Activated CD4-positive, alpha-beta T cell treated with anti-CD3 and anti-CD28 coated beads, Interleukin-2, amount 50 U/mL, for 1 hour (primary cell): Measurements from ENCODE around the gene SLX9.
"Not testable (repeated sequence)": the region's sequence is repeated elsewhere in the genome, so short reads cannot be mapped to it uniquely, and the experiment has no call there.

Source experiments
- DNase-seq: peaks from one replicate; pipeline ENCODE4 v3.0.0-alpha.2; 2020

SLX9 gene

GRCh38 chr21:44902268-44903049 lies 37.4 kb upstream of the SLX9 start:
- no peak for DNase-seq

DNA sequence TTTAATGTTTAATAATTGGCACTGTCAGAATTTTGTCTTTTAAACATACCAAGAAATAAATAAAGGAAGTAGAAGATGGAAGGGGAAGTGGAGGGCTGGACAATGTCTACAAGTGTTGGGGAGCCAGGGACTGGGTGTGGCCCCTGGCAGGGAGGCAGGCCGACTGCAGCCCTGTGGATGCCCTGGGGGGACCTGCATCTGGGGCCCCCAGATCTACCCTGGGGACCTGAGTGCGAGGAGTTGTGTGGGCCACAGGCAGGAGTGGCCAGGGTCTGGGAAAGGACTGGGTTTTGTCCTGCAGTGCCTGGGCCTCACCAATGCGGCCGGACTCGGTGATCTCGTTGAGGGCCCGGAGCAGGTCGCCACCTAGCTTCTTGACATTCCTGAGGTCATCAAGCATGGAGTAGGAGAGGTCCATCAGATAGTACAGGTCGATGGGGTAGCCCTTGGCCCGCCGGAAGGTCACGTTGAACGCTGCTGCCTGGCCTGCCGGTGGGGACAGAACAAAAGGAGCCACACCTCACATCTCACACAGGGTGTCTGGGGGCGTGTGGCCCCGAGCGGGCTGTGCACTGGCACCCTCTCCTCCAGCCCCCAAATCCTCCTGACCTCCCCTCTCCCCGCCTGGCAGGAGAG lies 36.7 kb upstream of the SLX9 start:
- DNase-seq = no peak

DNA sequence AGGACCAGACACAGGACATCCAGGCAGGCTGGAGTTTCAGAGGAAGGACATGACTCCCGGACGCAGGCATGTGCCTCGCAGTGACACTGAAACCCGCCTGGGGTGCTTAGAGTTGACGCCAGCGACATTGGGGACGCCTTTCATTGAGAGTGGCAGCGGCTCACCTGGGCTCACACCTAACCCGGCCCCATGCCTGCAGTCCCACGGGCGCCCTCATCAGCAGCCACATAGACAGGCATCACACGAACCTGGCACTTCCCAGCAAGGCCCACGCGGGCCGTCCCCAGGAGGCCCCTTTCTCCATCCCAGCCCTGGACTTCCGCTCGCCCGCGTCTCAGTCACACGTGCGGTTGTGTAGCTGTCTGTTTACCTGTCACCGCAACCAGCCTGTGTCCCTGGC lies 36.1 kb upstream of the SLX9 start:
- no peak for DNase-seq

- no peak for DNase-seq
Measured at GRCh38 chr21:44904141-44904923, 35.5 kb upstream of the SLX9 start.

DNA sequence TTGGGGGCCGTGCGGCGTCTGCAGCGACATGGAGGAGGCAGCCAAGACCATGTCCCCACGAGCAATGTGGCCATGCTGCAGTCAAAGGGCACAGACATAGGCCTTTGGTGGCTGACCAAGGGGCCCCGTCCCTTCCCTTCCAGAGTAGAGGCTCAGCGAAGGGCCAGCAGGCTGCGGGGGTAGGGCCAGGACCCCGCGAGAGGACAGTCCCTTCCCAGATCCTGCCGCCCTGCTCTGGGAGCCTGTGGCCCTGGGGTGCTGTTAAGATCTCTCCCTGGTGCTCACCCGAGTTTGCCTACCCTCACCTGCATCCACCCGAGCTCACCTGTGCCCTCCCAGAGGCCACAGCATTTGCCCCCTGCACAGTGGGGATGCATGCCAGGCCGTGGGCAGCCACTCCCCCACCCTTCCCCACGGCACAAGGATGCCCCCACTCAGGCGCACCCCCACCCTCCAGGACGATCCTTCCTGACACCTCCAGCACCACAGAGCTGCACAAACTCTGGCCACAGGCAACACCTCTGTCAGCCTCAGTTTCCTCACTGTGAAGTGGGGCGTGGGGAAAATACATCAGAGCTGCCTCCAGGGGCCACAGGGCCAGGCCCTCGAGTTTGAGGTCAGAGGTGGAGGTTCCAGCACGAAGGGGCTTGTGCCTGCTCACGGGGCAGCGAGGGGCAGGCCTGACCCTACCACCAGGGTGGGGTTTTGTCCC lies 34.7 kb upstream of the SLX9 start:
- DNase-seq = no peak

DNA sequence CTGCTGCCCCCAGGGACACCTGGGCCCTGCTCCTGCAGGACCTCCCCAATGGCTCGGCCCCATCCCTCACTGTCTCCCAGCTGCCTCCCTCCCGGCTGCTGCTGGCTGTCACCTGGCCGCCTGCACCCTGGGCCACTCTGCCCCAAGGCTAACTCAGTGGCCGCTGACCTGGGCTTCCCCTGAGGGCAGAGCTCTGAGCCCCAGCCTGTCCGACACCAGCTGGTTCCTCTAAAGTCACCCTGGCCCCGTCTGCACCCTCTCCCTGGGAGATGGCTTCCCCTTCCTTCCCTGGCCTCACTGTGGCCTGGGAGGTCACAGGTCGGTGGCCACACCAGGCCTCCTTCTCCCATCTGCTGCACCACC lies 34.1 kb upstream of the SLX9 start:
- DNase-seq = no peak

DNA sequence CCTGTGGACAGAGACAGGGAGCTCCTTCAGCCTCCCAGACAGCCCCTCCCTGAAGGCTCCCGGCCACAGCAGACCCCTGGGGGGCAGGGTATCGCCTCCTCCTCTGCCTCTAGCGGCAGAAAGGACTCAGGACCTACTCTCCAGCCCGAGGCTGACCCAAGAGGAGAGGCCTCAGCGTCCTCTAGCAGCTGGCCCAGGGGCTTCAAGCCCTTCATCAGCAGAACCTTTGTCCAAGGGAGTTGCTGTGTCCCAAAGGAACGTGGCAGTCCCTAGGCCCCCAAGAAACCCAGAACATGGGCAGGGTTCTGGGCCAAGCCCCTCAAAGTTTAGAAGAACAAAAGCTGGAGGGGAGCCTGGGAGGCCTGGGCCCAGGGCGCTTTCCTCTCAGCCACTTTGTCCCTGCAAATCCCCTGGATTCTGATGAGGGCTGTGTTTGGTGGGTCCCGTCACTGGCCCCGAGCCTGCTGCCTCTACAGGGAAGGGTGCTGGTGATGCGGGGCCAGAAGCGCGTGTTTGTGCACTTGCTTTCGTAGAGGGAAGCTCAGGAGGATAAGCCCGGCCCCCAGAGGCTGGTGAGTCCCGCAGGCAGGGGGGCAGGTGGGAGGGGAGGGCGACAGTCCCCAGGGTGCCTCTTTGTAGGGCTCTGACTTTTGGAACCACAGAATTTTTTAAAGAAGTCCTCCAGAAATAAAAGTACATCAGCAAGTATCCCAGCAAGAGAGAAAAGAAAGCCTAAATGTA lies 32.4 kb upstream of the SLX9 start:
- no peak for DNase-seq

DNA sequence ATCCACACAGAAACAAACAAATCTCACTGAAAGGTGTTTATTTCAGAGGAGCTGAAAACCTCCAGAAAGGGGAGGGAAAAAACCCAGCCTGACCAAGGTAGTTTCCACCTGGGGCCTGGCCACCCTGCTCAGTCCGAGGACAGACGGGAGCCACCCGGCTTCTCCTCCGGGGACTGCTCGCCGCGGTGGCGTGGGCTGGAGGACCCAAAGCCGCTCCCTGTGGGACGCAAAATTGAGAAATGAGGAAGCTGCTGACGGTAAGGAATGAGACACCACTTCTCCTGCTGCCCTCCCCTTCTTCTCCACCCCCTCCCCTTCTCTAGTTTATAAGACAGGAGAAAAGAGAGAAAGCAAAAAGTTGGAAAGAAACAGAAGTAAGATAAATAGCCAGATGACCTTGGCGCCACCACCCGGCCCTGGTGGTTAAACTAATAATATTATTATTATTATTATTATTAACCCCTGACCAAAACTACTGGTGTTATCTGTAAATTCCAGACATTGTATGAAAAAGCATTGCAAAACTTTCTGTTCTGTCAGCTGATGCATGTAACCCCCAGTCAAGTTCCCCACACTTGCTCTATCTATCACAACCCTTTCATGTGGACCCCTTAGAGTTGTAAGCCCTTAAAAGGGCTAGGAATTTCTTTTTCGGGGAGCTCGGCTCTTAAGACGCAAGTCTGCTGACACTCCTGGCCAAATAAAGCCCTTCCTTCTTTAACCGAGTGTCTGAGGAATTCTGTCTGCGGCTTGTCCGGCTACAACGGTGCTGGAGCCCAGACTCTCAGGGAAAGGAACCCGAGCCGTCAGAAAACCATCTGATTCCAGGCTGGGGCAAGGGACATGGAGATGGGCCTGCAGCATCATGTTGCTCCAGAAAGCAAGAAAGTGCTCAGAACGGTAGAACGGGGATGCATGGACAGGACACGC lies 31.6 kb upstream of the SLX9 start:
- DNase-seq = no peak

GRCh38 chr21:44908908-44909307 lies 30.9 kb upstream of the SLX9 start:
- DNase-seq = no peak

GRCh38 chr21:44909719-44910118 lies 30.1 kb upstream of the SLX9 start:
- no peak for DNase-seq

- DNase-seq = no peak
Measured at GRCh38 chr21:44910229-44911067, 29.4 kb upstream of the SLX9 start.

- no peak for DNase-seq
Measured at GRCh38 chr21:44911068-44911383, 28.8 kb upstream of the SLX9 start.

GRCh38 chr21:44911384-44912157 lies 28.3 kb upstream of the SLX9 start:
- DNase-seq = peak; percentile 57

DNA sequence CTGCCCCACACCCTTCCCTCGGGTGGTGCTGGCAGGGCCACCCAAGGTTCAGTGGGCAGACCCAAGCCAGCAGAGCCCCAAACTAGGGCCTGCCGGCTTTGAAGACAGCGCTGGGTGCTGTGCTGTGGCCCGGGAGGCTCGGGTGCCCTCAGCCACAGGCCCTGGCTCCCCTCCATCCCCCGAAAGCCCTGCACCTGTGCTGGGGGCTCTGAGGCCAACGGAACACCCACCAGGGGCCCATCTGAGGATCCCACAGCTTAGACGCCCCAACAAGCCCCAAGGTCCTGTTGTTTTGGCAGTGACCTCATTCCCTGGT lies 27.7 kb upstream of the SLX9 start:
- DNase-seq = no peak

DNA sequence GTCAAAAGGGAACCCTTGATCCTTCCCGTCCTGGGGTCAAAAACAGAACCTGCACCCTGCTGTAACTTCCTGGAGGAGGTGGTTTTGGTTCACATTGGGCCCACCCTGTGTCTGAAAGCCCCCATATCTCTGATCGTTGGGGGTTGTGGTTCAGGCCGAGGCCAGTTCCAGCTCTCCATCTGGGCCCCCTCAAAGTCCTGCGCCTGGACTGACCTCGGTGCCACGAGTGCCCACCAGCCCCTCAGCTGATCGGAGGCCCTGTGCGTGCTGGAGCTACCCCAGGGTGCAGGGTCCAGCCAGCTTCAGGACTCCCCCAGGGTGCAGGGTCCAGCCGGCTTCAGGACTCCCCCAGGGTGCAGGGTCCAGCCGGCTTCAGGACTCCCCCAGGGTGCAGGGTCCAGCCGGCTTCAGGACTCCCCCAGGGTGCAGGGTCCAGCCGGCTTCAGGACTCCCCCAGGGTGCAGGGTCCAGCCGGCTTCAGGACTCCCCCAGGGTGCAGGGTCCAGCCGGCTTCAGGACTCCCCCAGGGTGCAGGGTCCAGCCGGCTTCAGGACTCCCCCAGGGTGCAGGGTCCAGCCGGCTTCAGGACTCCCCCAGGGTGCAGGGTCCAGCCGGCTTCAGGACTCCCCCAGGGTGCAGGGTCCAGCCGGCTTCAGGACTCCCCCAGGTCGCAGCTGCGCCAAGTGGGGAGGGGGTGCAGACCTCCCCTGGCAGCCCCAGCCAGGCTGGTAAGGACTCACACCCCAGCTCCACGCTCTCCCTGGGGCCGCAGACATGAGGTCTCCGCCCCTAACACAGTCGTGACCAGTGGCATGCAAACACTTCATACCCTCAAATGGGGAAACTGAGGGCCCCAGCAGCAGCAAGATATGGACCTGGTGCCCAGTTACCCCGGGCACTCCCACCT lies 27.1 kb upstream of the SLX9 start:
- DNase-seq = not testable (repeated sequence)

GRCh38 chr21:44913425-44914175 lies 26.2 kb upstream of the SLX9 start:
- DNase-seq = no peak

DNA sequence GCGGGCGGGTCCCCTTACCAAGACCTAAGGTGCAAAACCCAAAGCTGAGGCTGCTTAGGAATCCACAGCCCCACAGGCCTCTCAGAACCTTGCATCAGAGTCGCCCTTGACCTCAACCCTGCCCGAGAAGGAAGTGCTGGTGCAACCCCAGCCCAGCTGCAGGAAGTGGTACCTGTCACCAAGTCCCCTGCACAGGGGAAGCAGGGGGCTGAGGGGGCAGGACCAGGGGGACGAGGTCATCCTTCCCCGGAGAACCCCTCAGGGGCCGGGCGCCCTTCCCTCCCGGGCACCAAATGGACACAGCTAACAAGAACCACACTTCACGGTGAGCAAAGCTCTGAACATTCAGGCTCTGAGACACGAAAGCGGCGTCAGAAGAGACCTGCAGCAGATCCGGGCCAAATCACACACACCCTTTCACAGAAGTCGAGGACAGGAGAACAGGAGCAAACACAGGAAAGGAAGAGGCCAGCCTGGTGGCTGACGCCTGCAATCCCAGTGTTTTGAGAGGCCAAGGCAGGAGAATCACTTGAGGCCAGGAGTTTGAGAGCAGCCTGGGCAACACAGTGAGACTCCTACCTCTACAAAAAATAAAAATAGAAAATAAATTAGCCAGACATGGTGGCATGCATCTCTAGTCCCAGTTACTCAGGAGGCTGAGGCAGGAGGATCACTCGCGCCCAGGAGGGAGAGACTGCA lies 25.5 kb upstream of the SLX9 start:
- DNase-seq = peak; percentile 32

DNA sequence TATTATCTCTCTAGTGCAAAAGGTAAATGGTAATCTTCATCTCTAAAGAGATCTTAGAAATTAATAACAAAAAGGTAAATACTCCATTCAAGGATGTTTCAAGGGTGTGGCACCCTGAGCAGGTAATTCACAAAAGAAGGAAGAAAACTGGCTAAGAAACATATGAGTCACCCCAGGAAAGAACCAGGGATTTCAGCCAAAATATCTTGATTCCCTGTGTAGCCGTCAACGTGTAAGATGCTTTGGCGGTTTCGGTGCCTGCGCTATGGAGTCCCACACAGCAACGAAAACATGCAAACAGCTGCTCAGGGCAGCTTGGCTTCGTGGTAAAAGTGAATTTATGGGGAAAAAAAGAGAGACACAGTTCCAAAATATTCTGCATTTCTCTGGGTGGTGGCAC lies 22.9 kb upstream of the SLX9 start:
- no peak for DNase-seq
